Mammary epithelial cell (primary cell): ENCODE data around the gene ALG2.

Experiments
- EZH2 ChIP-seq: IDR thresholded peaks from 2 replicates; pipeline ENCODE4 v1.6.1; 2012; ENCODE audit warnings: low read length, inconsistent platforms, borderline replicate concordance
- TF ChIP-seq, protein P1 (sequence below), 2 donors: IDR thresholded peaks in 1 of 2; conservative IDR thresholded peaks in 1 of 2; 2 replicates each; pipeline ENCODE4 v1.5.1; 2011 to 2012; ENCODE audit warnings: inconsistent platforms in 2 of 2, low read length in 2 of 2, mild to moderate bottlenecking in 2 of 2, control low read depth in 1 of 2, low read depth in 1 of 2; ENCODE audit not compliant: insufficient read depth in 1 of 2; ENCODE audit errors: extremely low read depth in 1 of 2

DNA sequence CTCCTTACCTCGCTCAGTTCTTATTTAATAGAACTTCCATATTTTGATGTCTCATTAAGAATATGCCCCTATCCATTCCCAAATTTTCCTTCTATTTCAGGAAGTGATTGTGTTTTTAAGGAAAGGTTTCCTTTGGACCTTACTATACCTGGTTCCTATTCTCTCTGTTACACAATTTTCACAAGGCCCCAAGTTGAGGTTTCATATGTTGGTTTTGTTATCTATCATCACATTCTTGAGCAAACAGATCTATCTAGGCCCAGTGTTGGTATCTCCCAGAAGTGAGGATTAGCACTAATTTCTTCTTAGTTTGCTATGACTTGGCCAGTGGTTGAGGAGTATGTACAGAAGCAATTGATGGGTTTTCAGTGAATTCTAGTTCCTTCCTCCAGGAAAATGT lies 41.5 kb downstream of the ALG2 start:
- TF ChIP-seq, protein P1, sequence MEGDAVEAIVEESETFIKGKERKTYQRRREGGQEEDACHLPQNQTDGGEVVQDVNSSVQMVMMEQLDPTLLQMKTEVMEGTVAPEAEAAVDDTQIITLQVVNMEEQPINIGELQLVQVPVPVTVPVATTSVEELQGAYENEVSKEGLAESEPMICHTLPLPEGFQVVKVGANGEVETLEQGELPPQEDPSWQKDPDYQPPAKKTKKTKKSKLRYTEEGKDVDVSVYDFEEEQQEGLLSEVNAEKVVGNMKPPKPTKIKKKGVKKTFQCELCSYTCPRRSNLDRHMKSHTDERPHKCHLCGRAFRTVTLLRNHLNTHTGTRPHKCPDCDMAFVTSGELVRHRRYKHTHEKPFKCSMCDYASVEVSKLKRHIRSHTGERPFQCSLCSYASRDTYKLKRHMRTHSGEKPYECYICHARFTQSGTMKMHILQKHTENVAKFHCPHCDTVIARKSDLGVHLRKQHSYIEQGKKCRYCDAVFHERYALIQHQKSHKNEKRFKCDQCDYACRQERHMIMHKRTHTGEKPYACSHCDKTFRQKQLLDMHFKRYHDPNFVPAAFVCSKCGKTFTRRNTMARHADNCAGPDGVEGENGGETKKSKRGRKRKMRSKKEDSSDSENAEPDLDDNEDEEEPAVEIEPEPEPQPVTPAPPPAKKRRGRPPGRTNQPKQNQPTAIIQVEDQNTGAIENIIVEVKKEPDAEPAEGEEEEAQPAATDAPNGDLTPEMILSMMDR (conservative IDR thresholded peaks at IDR 0.05 in 1 of 2, IDR thresholded peaks at IDR 0.05 in 1 of 2; ENCODE audit: extremely low read depth in 1 of 2, insufficient read depth in 1 of 2, low read depth in 1 of 2, low read length in 2 of 2): no peak
- TF ChIP-seq EZH2: no peak
